Measurements from ENCODE around the gene GET3.
A peak's percentile ranks its signal among the peaks of the same experiment; 100 is the strongest.
"Not testable (repeated sequence)": the region's sequence is repeated elsewhere in the genome, so short reads cannot be mapped to it uniquely, and the experiment has no call there.

GET3 gene

DNA sequence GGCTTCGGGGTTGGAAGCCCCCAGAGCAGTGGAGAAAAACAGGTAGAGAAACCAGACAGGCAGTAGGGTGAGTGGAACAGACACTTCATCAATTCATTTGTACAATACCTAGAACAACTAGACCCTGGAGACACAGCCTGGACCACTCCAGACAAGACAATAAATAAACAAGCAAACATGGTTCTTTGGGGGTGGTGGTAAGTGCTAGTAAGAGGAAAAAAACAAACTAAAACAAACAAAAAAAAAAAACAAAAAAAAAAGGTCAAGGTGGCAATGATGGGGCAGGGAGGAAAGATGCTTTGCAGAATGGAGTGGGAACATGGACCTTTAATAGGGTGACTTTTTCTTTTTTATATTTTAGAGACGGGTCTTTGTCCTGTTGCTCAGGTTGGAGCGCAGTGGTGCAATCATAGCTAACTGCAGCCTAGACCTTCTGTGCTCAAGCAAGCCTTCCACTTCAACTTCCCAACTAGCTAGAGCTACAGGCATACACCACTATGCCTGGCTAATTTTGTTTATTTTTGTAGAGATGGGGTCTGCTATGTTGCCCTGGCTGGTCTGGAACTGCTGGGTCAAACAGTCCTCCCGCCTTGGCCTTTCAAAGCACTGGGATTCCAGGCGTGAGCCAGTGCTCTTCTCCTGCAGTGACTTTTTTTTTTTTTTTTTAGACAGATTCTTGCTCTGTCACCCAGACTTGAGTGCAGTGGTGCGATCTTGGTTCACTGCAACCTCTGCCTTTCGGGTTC is 57.1 kb downstream of the GET3 start:
- peaks cover 25% of the 10 kb centered on the region for H3K27me3 ChIP-seq (ENCODE audit: insufficient read depth, insufficient read length)
- peaks cover 14% of the 10 kb centered on the region for H3K36me3 ChIP-seq (ENCODE audit: insufficient read depth, insufficient read length, low read length)
- H3K9me3 ChIP-seq (ENCODE audit: insufficient read depth, low read length) = no peaks in the 10 kb centered on the region
- peak overlapping the region; percentile 72 for H3K4me3 ChIP-seq (ENCODE audit: insufficient read length, low read depth)
- H3K4me1 ChIP-seq (ENCODE audit: insufficient read depth, insufficient read length) = peaks cover 13% of the 10 kb centered on the region
- no peak for TF ChIP-seq YY1 (IDR thresholded peaks at IDR 0.05; ENCODE audit: insufficient read depth, insufficient read length)
- TF ChIP-seq ZNF274 (IDR thresholded peaks at IDR 0.05; ENCODE audit: low read depth, low read length) = no peak
- no peak for TF ChIP-seq SUZ12 (IDR thresholded peaks at IDR 0.05; ENCODE audit: extremely low read depth, insufficient read depth, insufficient read length)
- peak overlapping the region; percentile 95 for H3K9ac ChIP-seq (ENCODE audit: insufficient read length, low read depth)
- no peak for DNase-seq (ENCODE audit: low read depth, low spot score)

DNA sequence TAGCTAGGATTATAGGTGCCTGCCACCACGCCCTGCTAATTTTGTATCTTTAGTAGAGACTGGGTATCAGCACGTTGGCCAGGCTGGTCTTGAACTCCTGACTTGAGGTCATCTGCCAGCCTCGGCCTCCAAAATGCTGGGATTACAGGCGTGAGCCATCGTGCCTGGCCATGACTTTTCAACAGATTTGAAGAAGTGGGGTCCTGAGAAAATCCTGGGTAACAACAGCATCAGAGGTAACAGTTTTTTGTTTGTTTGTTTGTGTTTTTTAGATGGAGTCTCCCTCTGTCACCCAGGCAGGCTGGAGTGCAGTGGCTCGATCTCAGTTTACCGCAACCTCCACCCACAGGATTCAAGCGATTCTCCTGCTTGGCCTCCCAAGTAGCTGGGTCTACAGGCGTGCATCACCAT is 57.7 kb downstream of the GET3 start:
- DNase-seq (ENCODE audit: low read depth, low spot score) = no peak
- peaks cover 15% of the 10 kb centered on the region for H3K4me1 ChIP-seq (ENCODE audit: insufficient read depth, insufficient read length)
- H3K9ac ChIP-seq (ENCODE audit: insufficient read length, low read depth) = no peak overlapping the region
- peaks cover 25% of the 10 kb centered on the region for H3K27me3 ChIP-seq (ENCODE audit: insufficient read depth, insufficient read length)
- no peak overlapping the region for H3K4me3 ChIP-seq (ENCODE audit: insufficient read length, low read depth)
- peaks cover 20% of the 10 kb centered on the region for H3K36me3 ChIP-seq (ENCODE audit: insufficient read depth, insufficient read length, low read length)
- TF ChIP-seq ZNF274 (IDR thresholded peaks at IDR 0.05; ENCODE audit: low read depth, low read length) (no peak), YY1 (IDR thresholded peaks at IDR 0.05; ENCODE audit: insufficient read depth, insufficient read length) (no peak), SUZ12 (IDR thresholded peaks at IDR 0.05; ENCODE audit: extremely low read depth, insufficient read depth, insufficient read length) (no peak)
- no peaks in the 10 kb centered on the region for H3K9me3 ChIP-seq (ENCODE audit: insufficient read depth, low read length)

DNA sequence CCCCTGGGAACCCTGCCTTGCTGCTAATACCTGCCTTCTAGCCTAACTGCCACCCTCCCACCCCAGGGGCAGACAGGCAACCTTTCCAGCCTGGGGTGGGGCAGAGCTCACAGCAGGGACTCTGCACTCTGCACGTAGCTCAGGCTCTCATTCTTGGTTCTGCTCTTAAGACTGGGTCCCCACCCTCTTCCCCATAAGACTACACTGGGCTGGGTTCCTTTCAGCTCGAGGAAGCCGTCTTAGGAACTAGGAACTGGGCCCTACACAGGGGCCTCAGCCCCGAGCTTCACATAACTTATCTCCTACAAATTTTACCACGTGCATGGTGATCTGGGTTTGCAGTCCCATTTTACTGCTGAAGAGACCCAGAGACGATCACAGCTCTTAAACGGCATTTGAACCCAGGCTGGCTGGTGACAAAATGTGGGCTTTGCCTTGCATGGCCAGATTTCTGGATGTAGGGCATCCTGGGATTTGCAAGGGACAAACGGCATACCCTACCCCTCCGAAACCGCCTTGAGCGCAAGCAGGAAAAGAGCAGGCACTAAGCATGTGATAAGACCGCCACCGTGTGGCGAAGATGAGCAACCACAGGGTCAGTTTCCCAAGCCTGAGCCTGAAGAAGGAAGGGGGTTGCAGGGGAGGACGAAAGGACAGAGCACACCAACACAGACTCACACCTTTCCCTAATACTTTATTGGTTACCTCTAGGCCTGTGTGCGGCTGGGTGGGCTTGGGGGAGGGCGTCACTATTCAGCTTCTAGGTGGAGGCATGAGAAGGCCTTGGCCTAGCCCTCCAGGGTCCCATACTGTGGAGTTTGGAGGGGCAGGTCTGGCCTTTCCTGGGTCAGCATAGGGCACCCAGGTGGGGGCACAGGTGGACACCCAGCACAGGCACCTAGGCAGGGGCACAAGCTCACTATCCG is 59.1 kb downstream of the GET3 start:
- peak; percentile 84 for DNase-seq (ENCODE audit: low read depth, low spot score)
- peak overlapping the region; percentile 58 for H3K9ac ChIP-seq (ENCODE audit: insufficient read length, low read depth)
- peaks cover 13% of the 10 kb centered on the region for H3K4me1 ChIP-seq (ENCODE audit: insufficient read depth, insufficient read length)
- H3K9me3 ChIP-seq (ENCODE audit: insufficient read depth, low read length) = no peaks in the 10 kb centered on the region
- TF ChIP-seq ZNF274 (IDR thresholded peaks at IDR 0.05; ENCODE audit: low read depth, low read length) (no peak), YY1 (IDR thresholded peaks at IDR 0.05; ENCODE audit: insufficient read depth, insufficient read length) (no peak), SUZ12 (IDR thresholded peaks at IDR 0.05; ENCODE audit: extremely low read depth, insufficient read depth, insufficient read length) (no peak)
- no peak overlapping the region for H3K4me3 ChIP-seq (ENCODE audit: insufficient read length, low read depth)
- H3K36me3 ChIP-seq (ENCODE audit: insufficient read depth, insufficient read length, low read length) = peaks cover 29% of the 10 kb centered on the region
- H3K27me3 ChIP-seq (ENCODE audit: insufficient read depth, insufficient read length) = peaks cover 15% of the 10 kb centered on the region

DNA sequence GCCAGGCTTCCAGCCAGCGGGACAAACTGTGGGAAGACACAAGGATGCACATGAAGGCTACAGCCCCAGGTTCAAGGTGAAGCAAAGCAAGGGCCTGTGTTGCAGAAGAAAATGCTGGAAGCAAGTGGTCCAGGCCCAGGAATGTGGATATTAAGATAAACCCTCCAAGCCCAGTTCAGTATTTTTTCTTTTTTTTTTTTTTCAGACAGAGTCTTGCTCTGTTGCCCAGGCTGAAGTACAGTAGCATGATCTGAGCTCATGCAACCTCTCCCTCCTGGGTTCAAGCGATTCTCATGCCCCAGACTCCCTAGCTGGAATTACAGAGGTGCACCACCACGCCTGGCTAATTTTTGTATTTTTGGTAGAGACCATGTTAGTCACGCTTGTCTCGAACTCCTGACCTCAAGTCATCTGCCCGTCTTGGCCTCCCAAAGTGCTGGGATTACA is 59.9 kb downstream of the GET3 start:
- H3K9ac ChIP-seq (ENCODE audit: insufficient read length, low read depth) = no peak overlapping the region
- no peak overlapping the region for H3K4me3 ChIP-seq (ENCODE audit: insufficient read length, low read depth)
- no peaks in the 10 kb centered on the region for H3K9me3 ChIP-seq (ENCODE audit: insufficient read depth, low read length)
- H3K4me1 ChIP-seq (ENCODE audit: insufficient read depth, insufficient read length) = peaks cover 13% of the 10 kb centered on the region
- TF ChIP-seq YY1 (IDR thresholded peaks at IDR 0.05; ENCODE audit: insufficient read depth, insufficient read length) (no peak), SUZ12 (IDR thresholded peaks at IDR 0.05; ENCODE audit: extremely low read depth, insufficient read depth, insufficient read length) (no peak), ZNF274 (IDR thresholded peaks at IDR 0.05; ENCODE audit: low read depth, low read length) (no peak)
- DNase-seq (ENCODE audit: low read depth, low spot score) = no peak
- peaks cover 12% of the 10 kb centered on the region for H3K27me3 ChIP-seq (ENCODE audit: insufficient read depth, insufficient read length)
- H3K36me3 ChIP-seq (ENCODE audit: insufficient read depth, insufficient read length, low read length) = peaks cover 29% of the 10 kb centered on the region

DNA sequence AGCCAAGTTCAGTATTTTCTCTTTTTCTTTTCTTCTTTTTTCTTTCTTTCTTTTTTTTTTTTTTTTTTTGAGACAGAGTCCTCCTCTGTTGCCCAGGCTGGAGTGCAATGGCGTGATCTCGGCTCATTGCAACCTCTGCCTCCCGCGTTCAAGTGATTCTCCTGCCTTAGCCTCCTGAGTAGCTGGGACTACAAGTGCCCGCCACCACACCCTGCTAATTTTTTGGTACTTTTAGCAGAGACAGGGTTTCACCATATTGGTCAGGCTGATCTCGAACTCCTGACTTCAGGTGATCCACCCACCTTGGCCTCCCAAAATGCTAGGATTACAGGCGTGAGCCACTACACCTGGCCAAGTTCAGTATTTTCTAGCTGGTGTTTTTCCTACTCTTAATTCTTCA is 60.3 kb downstream of the GET3 start:
- H3K4me3 ChIP-seq (ENCODE audit: insufficient read length, low read depth); H3K9me3 ChIP-seq (ENCODE audit: insufficient read depth, low read length); H3K9ac ChIP-seq (ENCODE audit: insufficient read length, low read depth); DNase-seq (ENCODE audit: low read depth, low spot score): not testable (repeated sequence)
- Histone ChIP-seq H3K4me1 (ENCODE audit: insufficient read depth, insufficient read length) (peaks cover 13% of the 10 kb centered on the region), H3K27me3 (ENCODE audit: insufficient read depth, insufficient read length) (peaks cover 12% of the 10 kb centered on the region), H3K36me3 (ENCODE audit: insufficient read depth, insufficient read length, low read length) (peaks cover 26% of the 10 kb centered on the region)
